Stimulated activated CD8-positive, alpha-beta memory T cell treated with anti-CD3 and anti-CD28 coated beads, Interleukin-15, amount 100 ng/mL, for 4 hours (primary cell): ENCODE measurements around the gene TRPC6.
"Not testable (repeated sequence)": the region's sequence is repeated elsewhere in the genome, so short reads cannot be mapped to it uniquely, and the experiment has no call there.

Experiments
- DNase-seq, 2 donors: peaks; one replicate each; pipeline ENCODE4 v3.0.0-alpha.2; 2020; ENCODE audit warnings: low read depth in 2 of 2

Gene TRPC6

GRCh38 chr11:101521821-101522220, 62.0 kb downstream of the TRPC6 start:
- DNase-seq: no peak

DNA sequence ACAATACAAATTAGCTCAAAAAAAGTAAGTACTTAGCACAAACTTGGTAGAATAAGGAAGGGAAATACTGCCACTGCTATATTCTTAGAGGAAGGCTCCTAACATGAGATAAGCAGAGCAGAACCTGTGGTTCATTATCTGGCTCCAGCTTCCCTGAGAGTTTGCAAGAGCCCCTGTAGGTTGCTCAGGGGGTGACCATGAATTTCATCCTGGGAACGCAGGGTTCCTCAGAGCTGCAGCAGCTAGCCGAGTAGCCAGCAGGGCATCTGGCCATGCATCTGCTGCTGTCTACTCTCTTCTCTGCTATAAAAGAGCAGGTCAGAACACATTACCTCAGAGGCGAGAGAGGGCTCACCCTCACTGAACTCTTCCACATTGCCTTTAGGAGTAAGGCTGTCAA, 67.3 kb downstream of the TRPC6 start:
- no peak for DNase-seq

GRCh38 chr11:101511065-101511464, 72.7 kb downstream of the TRPC6 start:
- DNase-seq: no peak

GRCh38 chr11:101510591-101510990, 73.2 kb downstream of the TRPC6 start:
- no peak for DNase-seq

DNA sequence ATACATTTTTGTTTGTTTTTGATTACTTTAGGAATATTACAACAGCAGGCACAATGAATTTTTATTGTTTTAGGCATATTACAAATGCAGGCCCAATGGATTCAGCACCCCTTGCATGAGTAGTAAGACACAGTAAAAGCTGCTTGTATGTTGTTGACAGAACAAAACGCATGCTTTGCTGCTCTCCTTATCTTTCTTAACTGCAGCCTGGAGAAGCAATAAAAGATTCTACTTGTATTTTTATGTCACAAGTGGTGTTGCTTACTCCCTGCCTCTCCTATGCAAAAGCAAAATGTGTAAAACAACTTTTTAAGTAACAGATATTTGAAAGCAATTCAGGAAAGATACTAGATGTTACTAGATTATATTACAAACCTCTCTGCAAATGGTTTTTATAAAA, 73.9 kb downstream of the TRPC6 start:
- DNase-seq: no peak

GRCh38 chr11:101508370-101508769, 75.4 kb downstream of the TRPC6 start:
- no peak for DNase-seq

- DNase-seq: no peak
Observed at GRCh38 chr11:101498891-101499290, 84.9 kb downstream of the TRPC6 start.

- no peak for DNase-seq
Observed at GRCh38 chr11:101497291-101497690, 86.5 kb downstream of the TRPC6 start.

DNA sequence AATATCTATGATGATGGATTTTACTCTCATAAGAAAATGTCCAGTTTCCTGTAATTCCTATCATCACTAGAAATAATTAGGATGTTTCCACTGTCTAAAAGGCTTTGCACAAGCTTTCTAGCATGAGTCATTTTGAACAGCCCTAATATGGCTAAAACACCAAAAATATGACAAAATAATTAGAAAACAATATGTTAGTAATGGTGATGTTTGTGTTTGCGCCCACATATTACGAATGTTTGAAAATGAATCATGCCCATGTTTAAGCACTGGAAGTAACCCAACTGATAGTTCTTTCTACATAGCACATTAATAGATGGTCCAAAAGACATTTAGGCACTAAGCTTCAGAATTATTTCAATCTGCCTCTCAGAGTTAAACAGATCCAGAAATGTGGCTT, 96.0 kb downstream of the TRPC6 start:
- no peak for DNase-seq

- DNase-seq: no peak
Observed at GRCh38 chr11:101482556-101483124, 101.2 kb downstream of the TRPC6 start.

DNA sequence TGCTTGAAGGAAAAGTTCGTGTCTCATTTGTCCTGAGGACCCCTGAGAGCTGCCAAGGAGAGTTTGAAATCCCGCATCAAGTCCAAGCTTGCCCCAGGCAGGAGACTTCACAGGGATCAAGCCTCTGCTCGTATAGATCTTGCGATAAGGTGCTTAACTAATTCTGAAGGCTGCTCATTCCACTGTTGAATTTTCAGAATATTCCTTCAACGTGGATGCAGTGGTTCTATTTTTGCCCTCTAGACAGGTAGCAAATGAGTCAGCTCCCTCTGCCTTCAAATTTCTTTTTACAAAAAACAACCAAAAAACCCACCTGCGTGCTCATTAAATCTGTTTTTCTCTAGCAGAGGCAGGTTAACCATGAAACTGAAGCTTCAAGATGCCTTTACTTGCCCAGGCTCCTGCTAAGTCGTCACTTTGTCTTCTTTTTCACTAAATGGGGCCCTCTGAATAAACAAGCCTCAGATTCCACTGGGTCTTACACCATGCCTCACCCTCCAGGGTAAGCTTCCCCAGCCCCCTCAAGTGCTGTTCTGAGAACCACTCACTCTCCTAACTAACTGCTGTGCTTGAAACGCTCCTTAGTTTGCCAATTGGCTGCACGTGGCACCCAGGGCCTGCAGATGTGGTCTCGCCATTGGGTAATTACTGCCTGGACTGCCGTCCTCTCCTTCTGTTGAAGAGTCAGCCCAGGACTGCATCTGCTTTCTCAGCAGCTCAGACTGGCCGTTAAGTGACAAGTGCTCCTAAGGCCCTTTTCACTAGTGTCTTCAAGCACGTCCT, 105.0 kb downstream of the TRPC6 start:
- no peak for DNase-seq

DNA sequence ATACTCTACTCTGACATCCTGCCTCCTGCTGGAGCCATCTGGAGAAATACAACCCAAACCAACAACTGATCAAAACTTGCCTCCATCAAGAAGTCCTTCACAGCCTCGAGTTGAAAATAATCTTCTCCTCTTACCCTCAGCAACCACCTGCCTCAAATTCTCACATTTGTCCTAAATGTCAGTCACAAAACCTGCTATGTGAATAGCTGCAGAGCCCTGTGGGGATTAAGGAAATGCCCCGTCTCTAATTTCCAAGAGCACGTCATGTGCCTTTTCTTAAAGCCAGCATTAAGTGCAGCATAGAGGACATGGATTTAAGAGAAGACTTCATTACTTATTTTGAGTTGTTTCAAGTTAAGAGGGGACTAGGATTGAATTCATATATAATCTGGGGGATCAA, 105.9 kb downstream of the TRPC6 start:
- DNase-seq: no peak

DNA sequence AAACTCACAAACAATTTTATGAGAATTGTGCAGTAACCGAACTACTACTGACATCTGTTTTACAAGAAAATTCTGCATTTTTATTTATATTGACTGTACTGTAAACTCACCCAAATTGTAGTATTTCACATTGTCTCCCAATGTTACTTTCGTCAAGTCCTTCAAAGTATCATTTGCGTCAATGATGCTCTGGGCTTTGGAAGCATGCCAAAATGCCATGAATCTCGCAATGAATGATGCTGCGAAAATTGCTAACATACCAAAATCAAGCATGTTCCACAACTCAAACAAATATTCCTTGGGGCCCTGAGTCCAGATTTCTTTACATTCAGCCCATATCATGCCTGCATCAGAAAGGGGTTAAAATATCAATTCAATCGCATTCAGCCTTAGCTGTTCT, 107.6 kb downstream of the TRPC6 start:
- DNase-seq: no peak

DNA sequence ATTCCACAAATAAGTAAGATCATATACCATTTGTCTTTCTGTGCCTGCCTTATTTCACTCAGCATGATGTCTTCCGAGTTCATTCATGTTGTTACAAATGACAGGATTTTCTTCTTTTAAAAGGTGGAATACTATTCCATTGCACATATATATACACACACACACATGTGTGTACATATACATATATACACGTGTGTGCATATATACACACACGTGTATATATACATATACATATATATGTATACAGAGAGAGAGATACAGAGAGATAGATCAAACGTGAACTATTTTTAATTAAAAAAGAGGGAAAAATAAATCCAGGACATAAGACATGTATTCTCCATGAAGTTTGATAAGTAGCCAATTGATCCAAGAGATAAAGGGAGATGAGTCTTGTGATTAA, 108.1 kb downstream of the TRPC6 start:
- no peak for DNase-seq

DNA sequence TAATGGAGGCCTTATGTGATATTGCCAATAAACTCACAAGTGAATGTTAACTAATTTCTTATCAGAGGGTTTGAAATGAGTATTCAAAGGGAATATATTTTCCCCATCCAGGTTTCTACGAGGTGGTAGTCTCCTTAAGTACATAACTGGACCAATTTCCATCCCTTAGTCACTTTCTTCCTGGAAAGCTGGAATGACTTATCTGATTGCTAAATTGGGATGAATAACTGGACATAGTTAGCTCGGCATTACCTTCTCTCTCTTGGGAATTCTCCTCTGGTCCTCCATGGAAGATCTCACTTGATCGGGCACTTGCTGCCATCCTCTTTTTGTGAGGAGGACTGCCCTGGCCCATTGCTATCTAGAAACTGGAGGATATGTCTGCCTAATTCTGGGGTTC, 109.1 kb downstream of the TRPC6 start:
- no peak for DNase-seq

DNA sequence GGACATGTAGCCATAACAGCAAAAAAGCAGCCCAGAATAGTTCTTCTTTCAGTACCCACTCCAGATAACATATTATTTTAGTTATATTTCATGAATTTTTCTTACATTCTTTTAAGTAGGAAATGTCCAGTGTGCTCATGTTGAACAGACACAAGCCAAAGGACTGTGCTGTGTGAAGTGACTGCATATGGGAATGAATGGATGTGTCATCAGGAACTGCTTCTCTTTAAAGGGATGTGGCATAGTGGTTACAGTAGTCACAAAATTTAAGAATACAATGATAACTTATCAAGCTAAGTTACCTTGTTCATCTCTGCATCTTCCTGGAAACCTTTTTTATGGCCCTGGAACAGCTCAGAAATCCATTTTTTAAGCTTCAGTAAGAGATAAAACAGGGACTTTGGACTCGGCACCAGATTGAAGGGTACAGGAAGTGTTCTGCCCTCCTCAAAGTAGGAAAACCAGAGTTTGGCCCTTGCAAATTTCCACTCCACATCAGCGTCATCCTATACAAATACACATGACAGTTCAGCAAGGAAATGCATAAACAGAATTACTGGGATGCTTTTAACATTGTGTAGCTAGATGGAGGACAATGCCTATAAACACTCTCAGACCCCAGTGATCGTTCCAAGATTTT, 112.8 kb downstream of the TRPC6 start:
- DNase-seq: no peak

GRCh38 chr11:101470419-101470818, 113.4 kb downstream of the TRPC6 start:
- DNase-seq: no peak

DNA sequence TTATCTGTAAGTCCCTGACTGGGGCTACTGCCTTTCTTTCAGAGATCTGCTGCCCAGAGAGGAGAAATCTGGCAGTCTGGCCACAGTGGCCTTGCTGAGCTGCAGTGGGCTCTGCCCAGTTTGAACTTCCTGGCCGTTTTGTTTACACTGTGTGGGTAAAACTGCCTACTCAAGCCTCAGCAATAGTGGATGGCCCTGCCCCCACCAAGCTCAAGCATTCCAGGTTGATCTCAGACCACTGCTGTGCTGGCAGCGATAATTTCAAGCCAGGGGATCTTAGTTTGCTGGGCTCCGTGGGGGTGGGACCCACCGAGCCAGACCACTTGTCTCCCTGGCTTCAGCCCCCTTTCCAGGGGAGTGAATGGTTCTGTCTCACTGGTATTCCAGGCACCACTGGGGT, 117.5 kb downstream of the TRPC6 start:
- no peak for DNase-seq

GRCh38 chr11:101464388-101464787, 119.4 kb downstream of the TRPC6 start:
- not testable (repeated sequence) for DNase-seq

DNA sequence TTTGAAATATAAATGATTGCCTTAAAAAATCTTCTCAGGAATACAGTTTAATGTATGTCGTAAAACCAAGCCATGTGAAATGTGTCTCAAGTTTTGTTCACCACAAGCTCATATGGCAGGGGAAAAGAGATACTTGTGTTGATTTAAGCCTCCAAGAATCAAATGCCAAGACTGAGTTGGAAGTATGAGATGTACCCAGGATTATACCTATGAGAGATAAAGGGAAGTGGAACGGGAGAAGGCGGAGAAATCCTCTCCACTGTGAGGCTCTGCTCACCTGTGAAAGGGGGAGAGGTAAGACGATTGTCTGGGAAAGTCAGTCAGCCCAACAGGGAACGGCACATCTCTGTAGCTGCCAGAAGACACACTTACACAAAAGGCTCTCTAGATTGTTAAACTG, 124.8 kb downstream of the TRPC6 start:
- no peak for DNase-seq

DNA sequence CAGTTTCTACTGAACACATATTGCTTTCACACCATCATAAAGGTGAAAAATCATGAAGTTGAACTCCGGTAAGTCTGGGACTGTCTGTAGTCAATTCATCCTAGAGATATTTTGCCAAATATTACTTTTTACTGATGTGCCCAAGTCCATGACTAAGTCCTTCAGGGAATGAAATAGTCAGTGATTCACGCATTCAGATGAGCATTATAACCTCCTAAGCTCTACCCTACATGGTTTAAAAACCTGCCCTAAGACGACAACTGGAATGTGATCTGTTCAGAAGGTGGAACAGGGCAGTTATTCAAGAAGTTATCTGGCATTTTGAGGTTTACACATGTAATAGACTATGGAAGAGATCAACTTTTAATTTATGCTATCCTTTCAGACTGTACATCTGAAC, 125.6 kb downstream of the TRPC6 start:
- DNase-seq: no peak

DNA sequence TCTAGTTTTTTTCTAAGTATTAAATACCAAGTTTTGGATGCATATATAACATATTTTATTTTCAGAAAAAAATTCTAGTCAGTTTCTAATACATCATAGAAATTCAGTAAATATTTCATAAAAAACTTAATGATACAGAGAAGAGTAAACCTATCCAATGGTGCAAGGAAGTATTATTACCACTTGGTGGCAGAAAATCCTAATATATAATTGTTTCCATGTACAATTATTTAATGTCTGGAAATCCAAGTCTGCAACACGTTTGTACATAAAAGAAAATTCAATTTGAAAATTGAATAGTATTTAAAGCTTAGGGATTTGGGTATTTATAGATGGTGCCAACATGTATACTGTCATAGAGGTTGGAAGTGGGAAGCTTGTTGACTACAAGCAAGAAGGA, 127.0 kb downstream of the TRPC6 start:
- no peak for DNase-seq

- DNase-seq: no peak
Observed at GRCh38 chr11:101453682-101454081, 130.1 kb downstream of the TRPC6 start.
